ENCODE results near the gene CELSR1.
"Not testable (repeated sequence)": the region's sequence is repeated elsewhere in the genome, so short reads cannot be mapped to it uniquely, and the experiment has no call there.

Gene CELSR1

GRCh38 chr22:46320166-46320710 is 217.2 kb downstream of the CELSR1 start:
- DNase-seq (ENCODE audit: low read depth in 2 of 2), result no peak

GRCh38 chr22:46319319-46319718 is 218.1 kb downstream of the CELSR1 start:
- no peak for DNase-seq (ENCODE audit: low read depth in 2 of 2)

DNA sequence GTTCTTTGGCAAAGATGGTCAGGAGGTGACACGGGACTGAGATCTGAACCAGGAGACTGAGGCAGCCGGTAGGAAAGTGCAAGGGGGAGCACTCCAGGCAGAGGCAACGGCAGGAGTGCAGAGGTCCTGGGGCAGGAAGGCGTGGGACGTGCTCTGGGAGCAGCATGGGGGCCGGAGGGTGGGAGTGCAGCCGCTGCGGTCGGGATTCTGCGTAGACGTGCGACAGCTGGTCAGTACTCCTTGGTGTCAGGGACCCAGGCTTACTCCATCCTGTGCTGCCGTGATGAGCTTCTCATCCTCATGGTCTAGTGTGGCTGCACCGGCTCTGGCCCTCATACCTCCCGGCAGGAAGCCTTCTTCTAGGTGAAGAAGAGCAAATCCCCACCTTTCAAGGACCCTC is 218.8 kb downstream of the CELSR1 start:
- no peak for DNase-seq (ENCODE audit: low read depth in 2 of 2)

DNA sequence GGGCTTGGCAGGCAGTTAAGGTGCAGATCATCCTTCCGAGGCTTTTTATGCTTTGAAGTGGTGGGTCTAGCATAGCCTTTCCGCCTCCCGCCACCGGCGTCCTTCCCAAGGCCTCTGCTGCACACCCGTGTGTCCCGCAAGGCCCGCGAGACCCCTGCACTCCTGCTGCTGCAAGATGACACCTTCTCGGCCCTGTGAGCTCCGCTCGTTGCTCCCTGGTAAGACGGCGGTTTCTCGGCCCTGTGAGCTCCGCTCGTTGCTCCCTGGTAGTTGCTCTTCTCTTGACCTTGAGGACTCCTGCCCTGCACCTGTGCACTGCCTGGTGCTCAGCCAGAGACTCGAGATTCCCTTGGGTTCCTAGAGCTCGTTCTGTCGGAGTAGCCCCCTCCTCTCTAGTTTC is 219.8 kb downstream of the CELSR1 start:
- no peak for DNase-seq (ENCODE audit: low read depth in 2 of 2)

DNA sequence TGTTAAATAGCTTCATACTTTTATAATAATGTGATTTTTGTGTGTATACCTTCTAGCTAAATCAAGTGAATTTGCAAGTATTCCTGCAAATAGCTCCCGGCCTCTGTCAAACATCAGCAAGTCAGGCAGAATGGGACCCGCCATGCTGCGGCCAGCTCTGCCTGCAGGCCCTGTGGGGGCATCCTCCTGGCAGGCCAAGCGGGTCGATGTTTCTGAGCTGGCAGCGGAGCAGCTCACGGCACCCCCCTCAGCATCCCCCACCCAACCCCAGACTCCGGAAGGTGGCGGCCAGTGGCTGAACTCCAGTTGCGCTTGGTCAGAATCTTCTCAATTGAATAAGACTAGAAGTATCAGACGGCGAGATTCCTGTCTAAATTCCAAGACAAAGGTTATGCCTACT is 221.4 kb downstream of the CELSR1 start:
- DNase-seq (ENCODE audit: low read depth in 2 of 2), result no peak

DNA sequence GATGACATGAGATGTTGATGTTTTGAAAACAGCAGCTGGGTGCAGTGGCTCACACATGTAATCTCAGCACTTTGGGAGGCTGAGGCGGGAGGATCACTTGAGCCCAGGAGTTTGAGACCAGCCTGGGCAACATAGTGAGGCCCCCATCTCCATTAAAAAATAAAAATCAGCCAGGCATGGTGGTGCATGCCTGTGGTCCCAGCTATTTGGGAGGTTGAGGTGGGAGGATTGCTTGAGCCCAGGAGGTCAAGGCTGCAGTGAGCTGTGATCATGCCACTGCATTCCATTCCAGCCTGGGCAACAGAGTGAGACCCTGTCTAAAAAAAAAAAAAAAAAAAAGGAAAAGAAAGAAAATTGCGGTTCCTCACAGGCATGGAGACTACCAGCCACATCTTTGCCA is 224.6 kb downstream of the CELSR1 start:
- DNase-seq (ENCODE audit: low read depth in 2 of 2), result not testable (repeated sequence)

- DNase-seq (ENCODE audit: low read depth in 2 of 2), result no peak
Measured at GRCh38 chr22:46312056-46312455, 225.4 kb downstream of the CELSR1 start.
